Psoas muscle (tissue), 8 donors: ENCODE results near the gene ADAMTSL3. TPM values are rescaled to one million over a fixed set of nuclear protein-coding genes. Genes with fewer than 3 reads are reported as not detected.

ENCODE experiments used
- ATAC-seq, 4 donors: fragments of 200-7000 bp; cut with Tn5 transposase; one replicate each; pipeline ENCODE4 v1.9.1; 2020; ENCODE audit warnings: moderate library complexity in 3 of 4, mild to moderate bottlenecking in 2 of 4
- DNase-seq, 2 donors: peaks; one replicate each; pipeline ENCODE4 v3.0.0-alpha.2; 2020
- H3K27ac ChIP-seq: fragments of 200-600 bp; one replicate; pipeline ENCODE4 v1.8.0; 2022
- H3K27me3 ChIP-seq, 3 donors: fragments of 200-600 bp in 1 of 3; one replicate each; pipeline versions ENCODE4 v1.6.1 to v1.8.0; 2013 to 2022; ENCODE audit warnings: low read length in 2 of 3, mild to moderate bottlenecking in 2 of 3, moderate library complexity in 1 of 3; ENCODE audit not compliant: insufficient read depth in 3 of 3
- H3K36me3 ChIP-seq, 2 donors: fragments of 200-600 bp in 1 of 2; one replicate each; pipeline versions ENCODE4 v1.6.1 to v1.8.0; 2013 to 2022; ENCODE audit warnings: low read depth in 1 of 2, mild to moderate bottlenecking in 1 of 2, moderate library complexity in 1 of 2; ENCODE audit not compliant: insufficient read depth in 1 of 2
- H3K4me1 ChIP-seq: fragments of 200-600 bp; one replicate; pipeline ENCODE4 v1.8.0; 2022
- H3K4me3 ChIP-seq: fragments of 200-600 bp; one replicate; pipeline ENCODE4 v1.8.0; 2022; ENCODE audit warnings: mild to moderate bottlenecking
- H3K9me3 ChIP-seq: fragments of 200-600 bp; one replicate; pipeline ENCODE4 v1.8.0; 2022
- WGBS, 3 donors: extraction: QIAGEN DNeasy Blood & Tissue Kit; methylation state at CpG; one replicate each; pipeline versions ENCODE4 v1.1.6 to v1.1.7; 2013; 5-methylcytosine and 5-hydroxymethylcytosine counted together
- intact Hi-C, 2 donors: fragments of 100-400 bp; cut with DNase I; formaldehyde crosslinking; loops; one replicate each; pipeline versions ENCODE4 v1.11.0 to v1.14.2; 2022
- polyA plus RNA-seq, 3 donors: library from polyadenylated mRNA; stranded (reverse); fragments of 200-250 nt; gene quantifications; one replicate each; pipeline ENCODE4 v1.2.3, GENCODE V29; 2013
- total RNA-seq, 4 donors: library from RNA; stranded (reverse); fragmentation: NEBNext Ultra II Directional in 2 of 4; extraction: Animal tissue kit (Norgen Biotek cat#: 25700) in 2 of 4; gene quantifications; one replicate each; pipeline versions ENCODE4 v1.2.1 to v1.2.4, GENCODE V29; 2021 to 2023
- TF ChIP-seq, protein P1 (sequence below): fragments of 200-600 bp; IDR thresholded peaks from one replicate; pipeline ENCODE4 v1.8.0; 2022; ENCODE audit warnings: antibody characterized with exemption
- donor health status: healthy with polysubstance abuse.
- donor health status: DM: no; HTN: no; CAD: no; lungs with moderate emphysema.
- donor health status: Bipolar disorder and iron deficiency.
- donor health status: healthy.
- donor health status: DM: yes; HTN: yes; CAD: no.
- donor health status: DM: no; HTN: no; CAD: no.
- donor health status: DM: no; HTN: no; CAD: no.
- donor health status: DM: yes; HTN: yes; CAD: no.

The ADAMTSL3 gene
- total and polyA plus RNA-seq, 7 donors: 0.35 to 12.8 (median 2.1) TPM

DNA sequence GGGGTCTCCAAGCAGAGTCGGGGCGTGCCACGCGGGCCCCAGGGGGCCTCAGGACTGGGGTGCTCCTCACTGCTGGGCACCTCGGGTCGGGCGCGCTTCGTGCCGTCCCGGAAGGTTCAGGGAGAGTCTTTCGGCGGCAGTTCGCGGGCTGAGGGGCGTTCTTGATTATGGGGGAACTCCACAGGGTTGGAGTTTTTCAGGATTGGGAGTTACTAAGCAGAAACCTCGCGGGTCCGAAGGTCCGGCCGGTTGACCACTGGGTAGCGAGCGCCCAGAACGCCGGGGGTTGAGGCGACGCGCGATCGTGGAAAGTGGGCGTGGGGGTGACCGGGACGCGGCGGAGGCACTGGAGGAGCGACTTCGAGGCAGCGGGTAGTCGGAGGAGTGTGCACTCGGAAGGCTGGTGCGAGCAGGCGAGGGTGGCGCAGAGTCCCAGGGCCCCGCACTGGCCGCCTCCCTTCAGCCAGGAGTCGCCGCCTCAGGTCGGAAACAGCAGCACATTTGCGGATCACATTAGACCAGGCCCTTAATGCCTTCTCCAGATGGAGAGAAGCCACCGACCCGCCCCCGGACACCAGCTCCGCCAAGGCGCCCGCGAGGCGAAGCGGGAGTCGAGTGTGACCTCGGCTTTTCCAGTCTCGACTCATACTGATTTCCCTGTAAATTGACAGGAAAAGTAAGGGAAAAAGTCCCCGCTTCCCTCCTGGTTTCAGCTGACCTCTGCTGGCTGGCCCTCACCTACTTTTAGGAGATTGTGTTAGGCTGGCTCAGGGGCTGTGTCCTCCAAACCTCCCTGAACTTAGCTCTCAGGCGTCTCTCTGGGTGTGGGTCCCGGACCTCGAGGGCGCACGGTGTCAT is 685 bp downstream of the ADAMTSL3 start:
- H3K4me3 ChIP-seq: peak overlapping the region; percentile 64
- ATAC-seq: peak in 2 of 4 donors; percentile 42 to 50
- WGBS, 3 donors: 4 to 5% (median 4%) methylated on average over 66 to 67 of the region's 67 CpGs
- H3K36me3 ChIP-seq: no peaks in the 10 kb centered on the region
- peak; percentile 63 to 72 for DNase-seq
- no peaks in the 10 kb centered on the region for H3K9me3 ChIP-seq
- intact Hi-C loops: no loop called here
- peak overlapping the region; percentile 46 for H3K27ac ChIP-seq
- TF ChIP-seq, protein P1, sequence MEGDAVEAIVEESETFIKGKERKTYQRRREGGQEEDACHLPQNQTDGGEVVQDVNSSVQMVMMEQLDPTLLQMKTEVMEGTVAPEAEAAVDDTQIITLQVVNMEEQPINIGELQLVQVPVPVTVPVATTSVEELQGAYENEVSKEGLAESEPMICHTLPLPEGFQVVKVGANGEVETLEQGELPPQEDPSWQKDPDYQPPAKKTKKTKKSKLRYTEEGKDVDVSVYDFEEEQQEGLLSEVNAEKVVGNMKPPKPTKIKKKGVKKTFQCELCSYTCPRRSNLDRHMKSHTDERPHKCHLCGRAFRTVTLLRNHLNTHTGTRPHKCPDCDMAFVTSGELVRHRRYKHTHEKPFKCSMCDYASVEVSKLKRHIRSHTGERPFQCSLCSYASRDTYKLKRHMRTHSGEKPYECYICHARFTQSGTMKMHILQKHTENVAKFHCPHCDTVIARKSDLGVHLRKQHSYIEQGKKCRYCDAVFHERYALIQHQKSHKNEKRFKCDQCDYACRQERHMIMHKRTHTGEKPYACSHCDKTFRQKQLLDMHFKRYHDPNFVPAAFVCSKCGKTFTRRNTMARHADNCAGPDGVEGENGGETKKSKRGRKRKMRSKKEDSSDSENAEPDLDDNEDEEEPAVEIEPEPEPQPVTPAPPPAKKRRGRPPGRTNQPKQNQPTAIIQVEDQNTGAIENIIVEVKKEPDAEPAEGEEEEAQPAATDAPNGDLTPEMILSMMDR: no peak
- H3K27me3 ChIP-seq: peaks cover 0 to 45% (median 14%) of the 10 kb centered on the region in 3 donors
- no peaks in the 10 kb centered on the region for H3K4me1 ChIP-seq

DNA sequence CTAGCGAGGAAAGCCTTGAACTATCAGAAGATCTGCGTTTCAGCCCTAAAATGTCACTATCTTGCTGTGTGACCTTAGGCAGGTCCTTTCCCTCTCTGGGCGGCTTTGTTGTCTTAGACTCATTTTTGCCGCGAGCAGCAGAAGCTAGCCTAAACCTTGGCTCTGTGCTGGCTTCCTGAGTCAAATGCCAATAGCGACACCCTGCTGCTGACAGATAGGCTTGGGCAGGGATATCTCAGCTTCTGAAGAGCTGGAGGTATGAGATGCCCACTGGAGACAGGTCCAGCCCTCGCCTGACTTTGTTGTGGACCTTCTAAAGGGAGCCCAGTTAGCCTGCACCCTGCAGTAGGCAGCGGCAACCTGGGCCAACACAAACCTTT is 1.3 kb downstream of the ADAMTSL3 start:
- H3K36me3 ChIP-seq: no peaks in the 10 kb centered on the region
- no peak for DNase-seq
- 65 to 69% (median 66%) methylated on average over 8 of the region's 8 CpGs for whole genome bisulfite sequencing, 3 donors
- no peaks in the 10 kb centered on the region for H3K9me3 ChIP-seq
- no peak for ATAC-seq
- peaks cover 0 to 45% (median 14%) of the 10 kb centered on the region in 3 donors for H3K27me3 ChIP-seq
- intact Hi-C loops: no loop called here
- no peak overlapping the region for H3K27ac ChIP-seq
- TF ChIP-seq, protein P1: no peak
- peak overlapping the region; percentile 64 for H3K4me3 ChIP-seq
- H3K4me1 ChIP-seq: no peaks in the 10 kb centered on the region

DNA sequence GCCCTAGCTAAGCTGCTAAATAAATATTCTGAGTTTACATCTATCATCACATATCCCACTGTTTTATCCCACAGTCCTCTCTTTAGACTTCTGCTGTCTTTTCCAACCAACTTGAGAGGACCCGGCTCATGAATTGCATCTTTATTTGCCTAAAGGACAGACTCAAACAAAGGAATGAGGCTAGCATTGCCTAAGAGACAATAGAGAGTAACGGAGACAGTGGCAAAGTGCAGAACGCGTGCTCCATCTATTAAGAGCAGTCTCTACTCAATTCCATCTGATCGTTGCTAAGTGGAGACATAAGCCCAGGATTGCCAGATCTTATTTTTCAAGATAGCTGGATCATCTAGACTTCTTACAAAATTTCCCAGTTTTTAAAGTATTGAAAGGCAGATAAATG is 2.3 kb downstream of the ADAMTSL3 start:
- DNase-seq (no peak), ATAC-seq (no peak)
- H3K27me3 ChIP-seq: peaks cover 0 to 41% (median 10%) of the 10 kb centered on the region in 3 donors
- H3K36me3 ChIP-seq: no peaks in the 10 kb centered on the region
- H3K4me3 ChIP-seq: no peak overlapping the region
- TF ChIP-seq, protein P1: no peak
- no peaks in the 10 kb centered on the region for H3K4me1 ChIP-seq
- no peak overlapping the region for H3K27ac ChIP-seq
- WGBS, 3 donors: 87 to 93% (median 87%) methylated on average over 5 of the region's 5 CpGs
- no peaks in the 10 kb centered on the region for H3K9me3 ChIP-seq
- intact Hi-C loops: no loop called here

DNA sequence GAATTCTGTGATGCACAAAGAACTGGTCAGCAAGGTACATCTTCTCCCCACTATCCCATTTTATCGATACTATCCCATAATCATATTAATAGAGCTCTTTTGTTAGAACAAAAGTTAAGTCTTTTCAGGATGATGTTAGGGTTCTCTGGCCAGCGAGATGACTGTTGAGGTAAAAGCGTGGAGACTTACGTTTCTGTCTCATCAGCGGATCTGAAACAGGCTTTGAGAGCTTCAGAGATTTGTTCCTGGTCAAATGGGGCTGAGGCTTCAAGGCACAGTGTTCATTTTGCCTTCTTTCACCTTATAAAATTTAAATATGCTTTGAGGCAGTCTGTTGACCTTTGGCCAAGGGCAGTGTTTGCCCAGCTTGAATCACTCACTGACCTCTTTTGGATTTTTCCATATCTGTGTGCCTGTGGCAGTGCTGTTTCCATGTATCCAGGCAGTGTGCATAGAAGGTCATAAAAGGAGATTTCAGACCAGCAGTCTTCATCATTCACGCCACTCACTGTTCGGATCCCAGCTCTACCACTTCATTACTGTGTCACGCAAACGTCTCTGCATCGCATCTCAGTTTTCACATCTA is 3.1 kb downstream of the ADAMTSL3 start:
- H3K27ac ChIP-seq: no peak overlapping the region
- DNase-seq: no peak

More for the DNA sequence above, 3.1 kb downstream of the ADAMTSL3 start:
- no peaks in the 10 kb centered on the region for H3K9me3 ChIP-seq
- WGBS, 3 donors: 93 to 96% (median 96%) methylated on average over 10 of the region's 10 CpGs
- H3K4me3 ChIP-seq: no peak overlapping the region
- H3K36me3 ChIP-seq: no peaks in the 10 kb centered on the region
- no peaks in the 10 kb centered on the region for H3K4me1 ChIP-seq
- peaks cover 0 to 40% (median 10%) of the 10 kb centered on the region in 3 donors for H3K27me3 ChIP-seq
- intact Hi-C loops: no loop called here
- TF ChIP-seq, protein P1: no peak
- no peak for ATAC-seq
